Keratinocyte (primary cell): Measurements from ENCODE around the gene TMEM94.

ENCODE experiments used
- EZH2 ChIP-seq: IDR thresholded peaks from one replicate; pipeline ENCODE4 v1.6.1; 2012; ENCODE audit warnings: inconsistent platforms, mild to moderate bottlenecking, low read length, moderate library complexity
- TF ChIP-seq, protein P1 (sequence below), 3 experiments: IDR thresholded peaks in 1 of 3; conservative IDR thresholded peaks in 1 of 3; optimal IDR thresholded peaks in 1 of 3; 2 replicates in 2 of 3; 3 replicates in 1 of 3; pipeline versions ENCODE3 to v1.5.1; 2011; ENCODE audit warnings: low read length in 3 of 3, mild to moderate bottlenecking in 3 of 3, moderate library complexity in 2 of 3, control low read depth in 1 of 3, inconsistent platforms in 1 of 3; ENCODE audit not compliant: insufficient read depth in 2 of 3; ENCODE audit errors: extremely low read depth in 1 of 3

DNA sequence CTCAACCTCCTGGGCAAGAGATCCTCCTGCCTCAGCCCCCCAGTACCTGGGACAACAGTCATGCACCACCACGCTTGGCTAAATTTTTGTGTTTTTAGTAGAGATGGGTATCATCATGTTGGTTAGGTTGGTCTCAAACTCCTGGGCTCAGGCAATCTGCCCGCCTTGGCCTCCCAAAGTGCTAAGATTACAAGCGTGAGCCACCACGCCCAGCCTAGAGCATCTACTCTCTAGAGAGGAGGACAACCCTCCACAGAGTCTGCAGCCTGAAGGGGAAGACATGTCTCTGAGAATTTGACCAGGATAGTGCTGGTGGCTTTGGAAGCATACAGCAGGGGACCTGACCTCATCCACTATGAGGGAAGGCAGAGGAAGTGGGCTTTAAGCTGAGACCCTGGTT, 46.3 kb upstream of the TMEM94 start:
- TF ChIP-seq, protein P1, sequence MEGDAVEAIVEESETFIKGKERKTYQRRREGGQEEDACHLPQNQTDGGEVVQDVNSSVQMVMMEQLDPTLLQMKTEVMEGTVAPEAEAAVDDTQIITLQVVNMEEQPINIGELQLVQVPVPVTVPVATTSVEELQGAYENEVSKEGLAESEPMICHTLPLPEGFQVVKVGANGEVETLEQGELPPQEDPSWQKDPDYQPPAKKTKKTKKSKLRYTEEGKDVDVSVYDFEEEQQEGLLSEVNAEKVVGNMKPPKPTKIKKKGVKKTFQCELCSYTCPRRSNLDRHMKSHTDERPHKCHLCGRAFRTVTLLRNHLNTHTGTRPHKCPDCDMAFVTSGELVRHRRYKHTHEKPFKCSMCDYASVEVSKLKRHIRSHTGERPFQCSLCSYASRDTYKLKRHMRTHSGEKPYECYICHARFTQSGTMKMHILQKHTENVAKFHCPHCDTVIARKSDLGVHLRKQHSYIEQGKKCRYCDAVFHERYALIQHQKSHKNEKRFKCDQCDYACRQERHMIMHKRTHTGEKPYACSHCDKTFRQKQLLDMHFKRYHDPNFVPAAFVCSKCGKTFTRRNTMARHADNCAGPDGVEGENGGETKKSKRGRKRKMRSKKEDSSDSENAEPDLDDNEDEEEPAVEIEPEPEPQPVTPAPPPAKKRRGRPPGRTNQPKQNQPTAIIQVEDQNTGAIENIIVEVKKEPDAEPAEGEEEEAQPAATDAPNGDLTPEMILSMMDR (optimal IDR thresholded peaks at IDR 0.05 in 1 of 3, IDR thresholded peaks at IDR 0.05 in 1 of 3, conservative IDR thresholded peaks at IDR 0.05 in 1 of 3; ENCODE audit: extremely low read depth in 1 of 3, insufficient read depth in 2 of 3, low read length in 3 of 3) = no peak
- no peak for TF ChIP-seq EZH2
